KOPT-K1 (cell line): ENCODE results near the gene IL37.

Source experiments
- H3K27ac ChIP-seq: fragments of 200-600 bp; sonication (generic); 2 replicates; pipeline ENCODE4 v1.5.1; 2016; ENCODE audit warnings: antibody characterized with exemption, mild to moderate bottlenecking, low read depth, low read length; ENCODE audit not compliant: poor library complexity, severe bottlenecking
- H3K36me3 ChIP-seq: fragments of 200-600 bp; sonication (generic); 2 replicates; pipeline ENCODE4 v1.5.1; 2017; ENCODE audit warnings: antibody characterized with exemption, mild to moderate bottlenecking, low read length, moderate library complexity; ENCODE audit not compliant: insufficient read depth
- H3K9me3 ChIP-seq: fragments of 200-600 bp; sonication (generic); 2 replicates; pipeline ENCODE4 v1.5.1; 2017; ENCODE audit warnings: antibody characterized with exemption, low read length, mild to moderate bottlenecking; ENCODE audit not compliant: insufficient read depth, poor library complexity, severe bottlenecking

The IL37 gene

GRCh38 chr2:112954364-112954763 is 43.4 kb downstream of the IL37 start:
- Histone ChIP-seq H3K27ac (no peak overlapping the region), H3K9me3 (peaks cover 5% of the 10 kb centered on the region), H3K36me3 (no peaks in the 10 kb centered on the region)

DNA sequence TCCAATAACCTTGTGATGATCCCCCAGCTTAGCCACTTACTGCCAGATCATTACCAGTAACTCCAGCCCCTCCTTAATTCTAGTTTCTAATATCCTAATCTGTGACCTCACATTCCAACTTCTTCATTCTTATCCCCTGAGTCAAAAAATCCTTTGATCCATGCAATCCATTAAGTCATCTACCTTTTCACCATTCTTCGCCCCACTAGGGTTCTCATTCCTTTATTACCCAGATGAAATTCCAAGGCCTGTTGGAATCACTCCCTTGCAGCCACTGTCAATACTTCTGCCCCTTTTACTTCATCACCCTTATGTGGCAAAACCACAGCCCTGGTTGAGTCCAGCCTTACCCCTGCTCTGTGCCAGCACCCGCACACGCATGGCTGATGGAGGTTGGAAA is 46.5 kb downstream of the IL37 start:
- no peaks in the 10 kb centered on the region for H3K36me3 ChIP-seq
- H3K9me3 ChIP-seq = peaks cover under 1% of the 10 kb centered on the region
- H3K27ac ChIP-seq = no peak overlapping the region

GRCh38 chr2:112958428-112959108 is 47.6 kb downstream of the IL37 start:
- Histone ChIP-seq H3K36me3 (no peaks in the 10 kb centered on the region), H3K27ac (no peak overlapping the region), H3K9me3 (no peaks in the 10 kb centered on the region)

GRCh38 chr2:112959109-112959812 is 48.3 kb downstream of the IL37 start:
- Histone ChIP-seq H3K9me3 (no peaks in the 10 kb centered on the region), H3K27ac (no peak overlapping the region), H3K36me3 (no peaks in the 10 kb centered on the region)

- Histone ChIP-seq H3K36me3 (no peaks in the 10 kb centered on the region), H3K27ac (no peak overlapping the region), H3K9me3 (no peaks in the 10 kb centered on the region)
These were observed 49.4 kb downstream of the IL37 start for GRCh38 chr2:112960230-112960825.

- Histone ChIP-seq H3K27ac (no peak overlapping the region), H3K36me3 (no peaks in the 10 kb centered on the region), H3K9me3 (no peaks in the 10 kb centered on the region)
These were observed 51.6 kb downstream of the IL37 start for GRCh38 chr2:112962308-112963175.

GRCh38 chr2:112967023-112967422 is 56.1 kb downstream of the IL37 start:
- Histone ChIP-seq H3K36me3 (no peaks in the 10 kb centered on the region), H3K27ac (no peak overlapping the region), H3K9me3 (no peaks in the 10 kb centered on the region)
